GM12801 (cell line): Measurements from ENCODE around the gene FDPS.

ENCODE experiments used
- CTCF ChIP-seq: IDR thresholded peaks from one replicate; pipeline ENCODE4 v1.5.1; 2011; ENCODE audit warnings: control low read depth; ENCODE audit not compliant: insufficient read length; ENCODE audit errors: extremely low read depth

The FDPS gene

GRCh38 chr1:155308493-155309422 lies at the start of gene FDPS:
Gene FDPS (plus strand): TSS chr1:155308866. CDS start chr1:155309790, 924 bp downstream.
- no peak for TF ChIP-seq CTCF

DNA sequence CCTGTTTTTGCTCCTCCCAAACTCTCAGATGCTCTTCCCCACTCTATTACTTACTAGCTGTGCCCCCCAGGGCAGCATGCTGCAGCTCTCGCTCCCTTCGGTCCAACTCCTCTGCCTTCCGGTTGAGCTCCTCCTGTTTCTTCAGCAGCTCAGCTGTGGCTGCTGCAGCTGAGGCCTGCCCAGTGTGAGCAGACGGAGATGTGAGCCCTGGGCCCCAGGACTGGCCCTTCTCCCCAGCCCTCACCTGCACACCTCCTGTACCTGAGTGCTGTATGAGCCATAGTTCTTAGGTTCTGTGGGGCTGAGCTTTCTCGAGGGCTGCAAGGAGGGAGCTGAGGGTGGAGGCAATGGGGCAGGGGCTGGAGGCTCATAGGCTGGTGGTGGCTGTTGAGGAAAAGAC lies 48.4 kb upstream of the FDPS start:
- TF ChIP-seq CTCF: no peak

GRCh38 chr1:155261493-155261851 lies 47.2 kb upstream of the FDPS start:
- no peak for TF ChIP-seq CTCF

- TF ChIP-seq CTCF: no peak
These were observed 46.6 kb upstream of the FDPS start, which contains the start of gene SCAMP3 for GRCh38 chr1:155261852-155262673. Gene SCAMP3 (minus strand): TSS chr1:155262360. CDS start chr1:155262151, 209 bp downstream.

DNA sequence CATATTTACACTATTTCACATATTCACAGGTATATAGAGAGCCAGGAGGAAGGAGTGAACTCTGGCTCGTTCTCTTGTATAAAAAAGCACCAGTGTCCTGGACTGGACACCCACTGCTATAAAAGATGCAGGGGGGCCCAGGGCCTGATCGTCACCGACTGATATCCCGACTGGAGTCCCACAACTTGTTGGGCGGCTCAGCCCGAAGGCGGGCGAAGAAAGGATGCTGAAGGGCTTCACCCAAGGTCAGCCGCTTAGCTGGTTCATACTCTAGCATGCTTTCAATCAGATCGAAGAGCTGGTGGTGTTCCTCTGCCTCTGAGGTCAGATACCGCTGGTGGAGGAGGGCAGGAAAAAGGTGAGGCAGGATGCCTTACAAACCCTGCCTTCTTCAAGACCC lies 45.6 kb upstream of the FDPS start:
- TF ChIP-seq CTCF: no peak

GRCh38 chr1:155266553-155266952 lies 42.1 kb upstream of the FDPS start:
- TF ChIP-seq CTCF: no peak

DNA sequence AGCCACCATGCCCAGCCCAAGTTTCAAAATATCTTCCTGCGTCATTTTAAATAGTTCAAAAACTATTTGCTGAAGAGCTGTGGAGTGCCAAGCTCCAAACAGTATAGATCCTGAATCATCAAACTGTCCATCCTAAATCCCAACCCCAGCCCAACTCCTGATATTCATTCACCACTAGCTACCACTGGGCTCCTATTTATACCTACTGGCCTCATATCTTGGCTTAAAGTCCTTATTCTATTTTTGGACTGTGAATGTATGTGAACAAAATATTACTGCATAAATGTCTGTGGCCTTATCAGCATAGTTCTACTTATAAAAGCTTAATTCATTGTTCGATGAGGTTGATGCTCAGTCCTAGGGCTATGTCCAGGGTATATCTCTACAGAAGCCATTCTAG lies 41.3 kb upstream of the FDPS start:
- no peak for TF ChIP-seq CTCF
